Ishikawa (cell line): Measurements from ENCODE around the gene GABRA5.

Experiments used
- CEBPB ChIP-seq: IDR thresholded peaks from 2 replicates; pipeline ENCODE4 v1.6.1; 2012
- CREB1 ChIP-seq: IDR thresholded peaks from 2 replicates; pipeline ENCODE4 v1.6.1; 2012; ENCODE audit warnings: low read depth
- EP300 ChIP-seq: IDR thresholded peaks from 2 replicates; pipeline ENCODE4 v1.6.1; 2012; ENCODE audit warnings: borderline replicate concordance
- FOXM1 ChIP-seq: IDR thresholded peaks from 2 replicates; pipeline ENCODE4 v1.6.1; 2012; ENCODE audit warnings: low read depth, borderline replicate concordance
- NFIC ChIP-seq: IDR thresholded peaks from 2 replicates; pipeline ENCODE4 v1.6.1; 2012
- RAD21 ChIP-seq: IDR thresholded peaks from 2 replicates; pipeline ENCODE4 v1.6.1; 2012; ENCODE audit warnings: low read depth
- REST ChIP-seq: IDR thresholded peaks from 2 replicates; pipeline ENCODE4 v1.6.1; 2012; ENCODE audit warnings: low read depth, mild to moderate bottlenecking
- TAF1 ChIP-seq: IDR thresholded peaks from 2 replicates; pipeline ENCODE4 v1.6.1; 2012; ENCODE audit warnings: low read depth, mild to moderate bottlenecking
- TCF12 ChIP-seq: IDR thresholded peaks from 2 replicates; pipeline ENCODE4 v1.6.1; 2012; ENCODE audit warnings: low read depth
- TEAD4 ChIP-seq: IDR thresholded peaks from 2 replicates; pipeline ENCODE4 v1.6.1; 2012
- USF1 ChIP-seq: IDR thresholded peaks from 2 replicates; pipeline ENCODE4 v1.6.1; 2012
- YY1 ChIP-seq: IDR thresholded peaks from 2 replicates; pipeline ENCODE4 v1.6.1; 2012; ENCODE audit warnings: low read depth
- ZBTB7A ChIP-seq: IDR thresholded peaks from 2 replicates; pipeline ENCODE4 v1.6.1; 2012; ENCODE audit warnings: low read depth

- TF ChIP-seq CREB1 (no peak), USF1 (no peak), NFIC (no peak), TCF12 (no peak), TAF1 (no peak), YY1 (no peak), RAD21 (no peak), FOXM1 (no peak), EP300 (no peak), ZBTB7A (no peak), TEAD4 (no peak), CEBPB (no peak), REST (no peak)
Measured at GRCh38 chr15:26974120-26974780, 107.4 kb downstream of the GABRA5 start.
